ENCODE measurements around the gene CBARP.

Gene CBARP

GRCh38 chr19:1264801-1265614 is 27.2 kb upstream of the CBARP start:
- DNase-seq (ENCODE audit: low read depth), result no peak

GRCh38 chr19:1263188-1263587 is 25.4 kb upstream of the CBARP start:
- no peak for DNase-seq (ENCODE audit: low read depth)

- no peak for DNase-seq (ENCODE audit: low read depth)
Observed at GRCh38 chr19:1262623-1263123, 24.9 kb upstream of the CBARP start.

- no peak for DNase-seq (ENCODE audit: low read depth)
Observed at GRCh38 chr19:1261798-1262622, 24.2 kb upstream of the CBARP start.

GRCh38 chr19:1261538-1261797 is 23.7 kb upstream of the CBARP start:
- no peak for DNase-seq (ENCODE audit: low read depth)

- DNase-seq (ENCODE audit: low read depth), result peak; percentile 90
Observed at GRCh38 chr19:1260749-1261537, 23.1 kb upstream of the CBARP start.

GRCh38 chr19:1259876-1260748 is 22.3 kb upstream of the CBARP start:
- DNase-seq (ENCODE audit: low read depth), result no peak

- DNase-seq (ENCODE audit: low read depth), result no peak
Observed at GRCh38 chr19:1259206-1259875, 21.5 kb upstream of the CBARP start.

GRCh38 chr19:1258707-1259205 is 21.0 kb upstream of the CBARP start:
- no peak for DNase-seq (ENCODE audit: low read depth)

GRCh38 chr19:1258163-1258492 is 20.3 kb upstream of the CBARP start:
- no peak for DNase-seq (ENCODE audit: low read depth)

- no peak for DNase-seq (ENCODE audit: low read depth)
Observed at GRCh38 chr19:1257475-1258162, 19.8 kb upstream of the CBARP start.

GRCh38 chr19:1256646-1257474 is 19.1 kb upstream of the CBARP start:
- no peak for DNase-seq (ENCODE audit: low read depth)

GRCh38 chr19:1255186-1256161 is 17.7 kb upstream of the CBARP start:
- no peak for DNase-seq (ENCODE audit: low read depth)

- DNase-seq (ENCODE audit: low read depth), result no peak
Observed at GRCh38 chr19:1254530-1255185, 16.9 kb upstream of the CBARP start.

- no peak for DNase-seq (ENCODE audit: low read depth)
Observed at GRCh38 chr19:1254081-1254527, 16.3 kb upstream of the CBARP start.

GRCh38 chr19:1253514-1254080 is 15.8 kb upstream of the CBARP start:
- DNase-seq (ENCODE audit: low read depth), result no peak

GRCh38 chr19:1252821-1253513 is 15.2 kb upstream of the CBARP start:
- no peak for DNase-seq (ENCODE audit: low read depth)
